ENCODE data around the gene CBY1. TPM values are rescaled to one million over a fixed set of nuclear protein-coding genes. Genes with fewer than 3 reads are reported as not detected.

The CBY1 gene
- total and polyA plus RNA-seq, 8 donors = 1.8 to 43.6 (median 27.6) TPM

- intact Hi-C loops (cut with DNase I; ENCODE audit: low total_unique reads) = no loop called here
- no peak overlapping the region for H3K4me3 ChIP-seq
- no peaks in the 10 kb centered on the region for H3K27me3 ChIP-seq
- no peaks in the 10 kb centered on the region for H3K9me3 ChIP-seq
- no peak overlapping the region for H3K27ac ChIP-seq
- DNase-seq = no peak
- TF ChIP-seq POLR2AphosphoS5 (IDR thresholded peaks at IDR 0.05) (no peak), POLR2A (IDR thresholded peaks at IDR 0.05) (no peak), CTCF (IDR thresholded peaks at IDR 0.05) (no peak), EP300 (IDR thresholded peaks at IDR 0.05) (no peak)
- 83 to 90% (median 88%) methylated on average over 5 of the region's 5 CpGs for WGBS, 5 donors
- H3K36me3 ChIP-seq = peaks cover 0 to 29% (median 0%) of the 10 kb centered on the region in 4 donors
- H3K4me1 ChIP-seq = no peaks in the 10 kb centered on the region
These were observed 28.0 kb upstream of the CBY1 start for GRCh38 chr22:38628444-38628843.

GRCh38 chr22:38629108-38629507 lies 27.3 kb upstream of the CBY1 start:
- no peak for TF ChIP-seq POLR2AphosphoS5 (IDR thresholded peaks at IDR 0.05)
- no peak for TF ChIP-seq CTCF (IDR thresholded peaks at IDR 0.05)
- TF ChIP-seq POLR2A (IDR thresholded peaks at IDR 0.05) = no peak
- no peak for TF ChIP-seq EP300 (IDR thresholded peaks at IDR 0.05)
- no peaks in the 10 kb centered on the region for H3K27me3 ChIP-seq
- H3K27ac ChIP-seq = no peak overlapping the region
- intact Hi-C loops (cut with DNase I; ENCODE audit: low total_unique reads) = no loop called here
- no peak overlapping the region for H3K4me3 ChIP-seq
- no peaks in the 10 kb centered on the region for H3K4me1 ChIP-seq
- WGBS, 5 donors = 81 to 93% (median 88%) methylated on average over 4 of the region's 4 CpGs
- no peak for DNase-seq
- H3K36me3 ChIP-seq = peaks cover 0 to 31% (median 0%) of the 10 kb centered on the region in 4 donors
- no peaks in the 10 kb centered on the region for H3K9me3 ChIP-seq

- Histone ChIP-seq H3K4me1 (no peaks in the 10 kb centered on the region), H3K4me3 (no peak overlapping the region), H3K36me3 (peaks cover 0 to 31% (median 2%) of the 10 kb centered on the region in 4 donors), H3K27ac (no peak overlapping the region), H3K9me3 (no peaks in the 10 kb centered on the region), H3K27me3 (no peaks in the 10 kb centered on the region)
- intact Hi-C loops (cut with DNase I; ENCODE audit: low total_unique reads) = no loop called here
- TF ChIP-seq POLR2A (IDR thresholded peaks at IDR 0.05) = no peak
- TF ChIP-seq POLR2AphosphoS5 (IDR thresholded peaks at IDR 0.05) = no peak
- no peak for DNase-seq
- 82 to 89% (median 83%) methylated on average over 9 of the region's 9 CpGs for WGBS, 5 donors
These were observed 24.7 kb upstream of the CBY1 start for GRCh38 chr22:38631724-38632123.

- TF ChIP-seq POLR2AphosphoS5 (IDR thresholded peaks at IDR 0.05) (no peak), EP300 (IDR thresholded peaks at IDR 0.05) (no peak), CTCF (IDR thresholded peaks at IDR 0.05) (no peak), POLR2A (IDR thresholded peaks at IDR 0.05) (no peak)
- peaks cover 0 to 31% (median 2%) of the 10 kb centered on the region in 4 donors for H3K36me3 ChIP-seq
- H3K9me3 ChIP-seq = no peaks in the 10 kb centered on the region
- intact Hi-C loops (cut with DNase I; ENCODE audit: low total_unique reads) = no loop called here
- no peak overlapping the region for H3K27ac ChIP-seq
- no peak for DNase-seq
- 46 to 72% (median 58%) methylated on average over 3 of the region's 3 CpGs for WGBS, 5 donors
- H3K27me3 ChIP-seq = no peaks in the 10 kb centered on the region
- H3K4me3 ChIP-seq = no peak overlapping the region
- no peaks in the 10 kb centered on the region for H3K4me1 ChIP-seq
These were observed 23.9 kb upstream of the CBY1 start for GRCh38 chr22:38632528-38632927.

- DNase-seq = no peak
- intact Hi-C loops (cut with DNase I; ENCODE audit: low total_unique reads) = no loop called here
- H3K4me1 ChIP-seq = no peaks in the 10 kb centered on the region
- H3K9me3 ChIP-seq = no peaks in the 10 kb centered on the region
- no peak overlapping the region for H3K4me3 ChIP-seq
- TF ChIP-seq POLR2AphosphoS5 (IDR thresholded peaks at IDR 0.05) = no peak
- no peak for TF ChIP-seq CTCF (IDR thresholded peaks at IDR 0.05)
- no peak for TF ChIP-seq EP300 (IDR thresholded peaks at IDR 0.05)
- no peak for TF ChIP-seq POLR2A (IDR thresholded peaks at IDR 0.05)
- no peak overlapping the region for H3K27ac ChIP-seq
- 88 to 98% (median 94%) methylated on average over 2 of the region's 2 CpGs for WGBS, 5 donors
- H3K27me3 ChIP-seq = no peaks in the 10 kb centered on the region
- H3K36me3 ChIP-seq = peaks cover 0 to 4% (median 2%) of the 10 kb centered on the region in 4 donors
These were observed 18.2 kb upstream of the CBY1 start for GRCh38 chr22:38638216-38638615.
